H9 (cell line): ENCODE results near the gene C1orf216. TPM values are rescaled to one million over a fixed set of nuclear protein-coding genes. Genes with fewer than 3 reads are reported as not detected.

Source experiments
- DNase-seq: peaks from one replicate; pipeline ENCODE4 v3.0.0-alpha.2; 2017
- H2AFZ ChIP-seq: one replicate; pipeline ENCODE4 v1.6.1; 2013; ENCODE audit warnings: mild to moderate bottlenecking, low read length, control low read depth, moderate library complexity
- H2AK5ac ChIP-seq: 2 replicates; pipeline ENCODE4 v1.6.1; 2013; ENCODE audit warnings: low read length, control low read depth, mixed read lengths; ENCODE audit not compliant: insufficient read length
- H2BK120ac ChIP-seq: one replicate; pipeline ENCODE4 v1.6.1; 2013; ENCODE audit warnings: low read depth, mild to moderate bottlenecking, low read length, control low read depth, inconsistent platforms; ENCODE audit not compliant: poor library complexity, severe bottlenecking
- H2BK12ac ChIP-seq: 2 replicates; pipeline ENCODE4 v1.6.1; 2013; ENCODE audit warnings: low read length, control low read depth, mixed read lengths, low read depth; ENCODE audit not compliant: insufficient read length
- H2BK15ac ChIP-seq: 2 replicates; pipeline ENCODE4 v1.6.1; 2013; ENCODE audit warnings: low read depth, low read length, control low read depth
- H2BK20ac ChIP-seq: one replicate; pipeline ENCODE4 v1.6.1; 2013; ENCODE audit warnings: low read depth, mild to moderate bottlenecking, low read length, control low read depth, inconsistent platforms; ENCODE audit not compliant: poor library complexity, severe bottlenecking
- H2BK5ac ChIP-seq: 2 replicates; pipeline ENCODE4 v1.6.1; 2013; ENCODE audit warnings: low read length, control low read depth, mixed read lengths; ENCODE audit not compliant: insufficient read length
- H3K14ac ChIP-seq: 2 replicates; pipeline ENCODE4 v1.6.1; 2013; ENCODE audit warnings: low read length, control low read depth; ENCODE audit not compliant: insufficient read depth
- H3K18ac ChIP-seq: 2 replicates; pipeline ENCODE4 v1.6.1; 2013; ENCODE audit warnings: low read depth, mild to moderate bottlenecking, mixed read lengths, low read length, control low read depth; ENCODE audit not compliant: insufficient read length
- H3K23ac ChIP-seq: 2 replicates; pipeline ENCODE4 v1.6.1; 2013; ENCODE audit warnings: low read length, control low read depth, mixed read lengths, low read depth; ENCODE audit not compliant: insufficient read length
- H3K23me2 ChIP-seq: 2 replicates; pipeline ENCODE4 v1.6.1; 2013; ENCODE audit warnings: low read depth, mild to moderate bottlenecking, mixed read lengths, low read length, control low read depth; ENCODE audit not compliant: insufficient read length, poor library complexity, severe bottlenecking
- H3K27ac ChIP-seq: 2 replicates; pipeline ENCODE4 v1.5.1; 2013; ENCODE audit warnings: low read length, control low read depth, mixed read lengths, low read depth; ENCODE audit not compliant: insufficient read length
- H3K27me3 ChIP-seq: 2 replicates; pipeline ENCODE4 v1.6.1; 2013; ENCODE audit warnings: low read length, control low read depth, inconsistent platforms; ENCODE audit not compliant: insufficient read depth
- H3K4ac ChIP-seq: 2 replicates; pipeline ENCODE4 v1.6.1; 2013; ENCODE audit warnings: low read depth, mild to moderate bottlenecking, control low read depth, inconsistent platforms, low read length, moderate library complexity
- H3K4me1 ChIP-seq: 2 replicates; pipeline ENCODE4 v1.6.1; 2013; ENCODE audit warnings: low read length, control low read depth, inconsistent platforms; ENCODE audit not compliant: insufficient read depth
- H3K4me2 ChIP-seq: 2 replicates; pipeline ENCODE4 v1.6.1; 2013; ENCODE audit warnings: low read length, control low read depth, mixed read lengths; ENCODE audit not compliant: insufficient read length, insufficient read depth
- H3K56ac ChIP-seq: 2 replicates; pipeline ENCODE4 v1.6.1; 2013; ENCODE audit warnings: low read depth, mild to moderate bottlenecking, mixed read lengths, low read length, control low read depth; ENCODE audit not compliant: insufficient read length
- H3K79me1 ChIP-seq: 2 replicates; pipeline ENCODE4 v1.6.1; 2013; ENCODE audit warnings: low read depth, mild to moderate bottlenecking, moderate library complexity, low read length, control low read depth, inconsistent platforms; ENCODE audit not compliant: insufficient read depth, poor library complexity, severe bottlenecking
- H3K79me2 ChIP-seq: 2 replicates; pipeline ENCODE4 v1.6.1; 2013; ENCODE audit warnings: low read length, control low read depth, inconsistent platforms; ENCODE audit not compliant: insufficient read depth
- H3K9ac ChIP-seq: 2 replicates; pipeline ENCODE4 v1.6.1; 2013; ENCODE audit warnings: low read length, control low read depth, mixed read lengths; ENCODE audit not compliant: insufficient read length; ENCODE audit errors: extremely low read depth
- H3K9me3 ChIP-seq: one replicate; pipeline ENCODE4 v1.6.1; 2013; ENCODE audit warnings: low read depth, low read length, inconsistent platforms; ENCODE audit not compliant: control insufficient read depth
- H3T11ph ChIP-seq: one replicate; pipeline ENCODE4 v1.6.1; 2013; ENCODE audit warnings: mild to moderate bottlenecking, low read length, control low read depth, inconsistent platforms
- H4K20me1 ChIP-seq: one replicate; pipeline ENCODE4 v1.6.1; 2013; ENCODE audit not compliant: control insufficient read depth, insufficient read length, insufficient read depth
- H4K5ac ChIP-seq: 2 replicates; pipeline ENCODE4 v1.6.1; 2013; ENCODE audit warnings: low read depth, mild to moderate bottlenecking, mixed read lengths, low read length, control low read depth; ENCODE audit not compliant: insufficient read length
- H4K8ac ChIP-seq: replicated peaks from 2 replicates; pipeline ENCODE4 v1.6.1; 2013; ENCODE audit warnings: low read length, control low read depth, mixed read lengths, low read depth; ENCODE audit not compliant: insufficient read length
- H4K91ac ChIP-seq: 2 replicates; pipeline ENCODE4 v1.6.1; 2013; ENCODE audit warnings: low read depth, mild to moderate bottlenecking, moderate library complexity, mixed read lengths, low read length, control low read depth; ENCODE audit not compliant: insufficient read length
- H3K27ac Mint-ChIP-seq, 3 experiments: 2 replicates in 2 of 3; 3 replicates in 1 of 3; pipeline ENCODE4 v1.8.0; 2020 to 2021; ENCODE audit warnings: mixed read lengths in 3 of 3, mild to moderate bottlenecking in 1 of 3, moderate library complexity in 1 of 3
- H3K27me3 Mint-ChIP-seq: 2 replicates; pipeline ENCODE4 v1.8.0; 2021; ENCODE audit warnings: low read depth, mild to moderate bottlenecking, moderate library complexity, mixed read lengths
- H3K36me3 Mint-ChIP-seq, 3 experiments: 2 replicates in 2 of 3; 3 replicates in 1 of 3; pipeline ENCODE4 v1.8.0; 2020 to 2021; ENCODE audit warnings: low read depth in 3 of 3, mixed read lengths in 3 of 3; ENCODE audit not compliant: insufficient read depth in 1 of 3
- H3K4me1 Mint-ChIP-seq, 2 experiments: 2 replicates each; pipeline ENCODE4 v1.8.0; 2020; ENCODE audit warnings: mixed read lengths in 2 of 2
- H3K4me3 Mint-ChIP-seq, 2 experiments: 2 replicates in 1 of 2; 3 replicates in 1 of 2; pipeline ENCODE4 v1.8.0; 2020 to 2021; ENCODE audit warnings: mild to moderate bottlenecking in 2 of 2, mixed read lengths in 2 of 2, moderate library complexity in 1 of 2
- H3K9me3 Mint-ChIP-seq, 2 experiments: 2 replicates in 1 of 2; 3 replicates in 1 of 2; pipeline ENCODE4 v1.8.0; 2020; ENCODE audit warnings: mild to moderate bottlenecking in 2 of 2, mixed read lengths in 2 of 2, moderate library complexity in 1 of 2
- WGBS: extraction: QIAGEN DNeasy Blood & Tissue Kit; methylation state at CpG from one replicate; pipeline ENCODE4 v1.1.7; 2013; ENCODE audit warnings: missing lambda C conversion rate, low lambda C conversion rate, mixed read lengths; ENCODE audit not compliant: insufficient read length; ENCODE audit errors: extremely low coverage; 5-methylcytosine and 5-hydroxymethylcytosine counted together
- total RNA-seq: library from RNA; stranded (reverse); gene quantifications from 2 replicates; pipeline ENCODE4 v1.2.1, GENCODE V29; 2021
- TF ChIP-seq, protein P1 (sequence below): fragments of 200-600 bp; sonication (generic); conservative IDR thresholded peaks from 3 replicates; pipeline ENCODE4 v1.8.0; 2021; ENCODE audit warnings: antibody characterized with exemption, mild to moderate bottlenecking

The C1orf216 gene
- total RNA-seq, 1 experiment from 2014 or later, result 13.5 TPM

DNA sequence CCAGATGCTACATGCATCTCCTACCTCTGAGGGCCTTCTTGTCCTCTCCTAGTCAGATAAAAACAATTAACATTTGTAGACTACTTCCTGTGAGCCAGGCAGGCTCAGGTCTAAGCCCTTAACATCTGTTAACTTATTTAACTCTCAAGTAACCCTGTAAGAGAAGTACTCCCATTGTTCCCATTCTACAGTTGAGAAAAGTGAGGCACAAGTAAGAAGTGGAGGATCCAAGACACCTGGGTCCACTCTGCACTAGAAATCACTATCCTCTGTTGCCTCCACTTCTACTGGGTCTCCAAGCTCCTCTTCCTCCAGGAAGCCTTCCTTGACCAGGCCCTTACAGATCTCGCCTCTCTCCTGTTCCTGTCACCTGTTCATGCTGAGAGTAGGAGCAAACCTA is 9.7 kb downstream of the C1orf216 start:
- H3K27ac Mint-ChIP-seq, result peak overlapping the region in 1 of 3 experiments; percentile 59; a peak in 1 of 7 replicates
- H3K4me2 ChIP-seq, result peak overlapping the region; percentile 46
- peaks cover 29 to 30% of the 10 kb centered on the region in 2 experiments for H3K4me1 Mint-ChIP-seq

More for the DNA sequence above, 9.7 kb downstream of the C1orf216 start:
- no peak overlapping the region for H4K91ac ChIP-seq
- H3K4me1 ChIP-seq, result no peaks in the 10 kb centered on the region; the same call in 1 of the 2 replicates
- H3K23me2 ChIP-seq, result peaks cover 7% of the 10 kb centered on the region
- H4K8ac ChIP-seq, result no peak overlapping the region
- H3K18ac ChIP-seq, result no peak overlapping the region
- Mint-ChIP-seq H3K4me3 (peak overlapping the region; percentile 72 to 87), H3K27me3 (peaks cover 47% of the 10 kb centered on the region), H3K9me3 (no peaks in the 10 kb centered on the region; a peak in 1 of 5 replicates), H3K36me3 (peaks cover 0 to 2% (median 0%) of the 10 kb centered on the region in 3 experiments; a peak in 2 of 7 replicates)
- H2BK15ac ChIP-seq, result no peak overlapping the region
- H4K5ac ChIP-seq, result no peak overlapping the region
- no peak overlapping the region for H2AFZ ChIP-seq
- WGBS, result no CpG with 5 or more reads among the region's 1 CpG
- H2BK120ac ChIP-seq, result no peak overlapping the region
- H3K27me3 ChIP-seq, result no peaks in the 10 kb centered on the region
- peaks cover 2% of the 10 kb centered on the region for H4K20me1 ChIP-seq
- no peak overlapping the region for H3K56ac ChIP-seq
- no peaks in the 10 kb centered on the region for H3K79me1 ChIP-seq
- H3K9ac ChIP-seq, result no peak overlapping the region
- H3K79me2 ChIP-seq, result no peaks in the 10 kb centered on the region
- H3K9me3 ChIP-seq, result no peaks in the 10 kb centered on the region
- no peak overlapping the region for H2BK20ac ChIP-seq
- no peak for DNase-seq
- TF ChIP-seq, protein P1, sequence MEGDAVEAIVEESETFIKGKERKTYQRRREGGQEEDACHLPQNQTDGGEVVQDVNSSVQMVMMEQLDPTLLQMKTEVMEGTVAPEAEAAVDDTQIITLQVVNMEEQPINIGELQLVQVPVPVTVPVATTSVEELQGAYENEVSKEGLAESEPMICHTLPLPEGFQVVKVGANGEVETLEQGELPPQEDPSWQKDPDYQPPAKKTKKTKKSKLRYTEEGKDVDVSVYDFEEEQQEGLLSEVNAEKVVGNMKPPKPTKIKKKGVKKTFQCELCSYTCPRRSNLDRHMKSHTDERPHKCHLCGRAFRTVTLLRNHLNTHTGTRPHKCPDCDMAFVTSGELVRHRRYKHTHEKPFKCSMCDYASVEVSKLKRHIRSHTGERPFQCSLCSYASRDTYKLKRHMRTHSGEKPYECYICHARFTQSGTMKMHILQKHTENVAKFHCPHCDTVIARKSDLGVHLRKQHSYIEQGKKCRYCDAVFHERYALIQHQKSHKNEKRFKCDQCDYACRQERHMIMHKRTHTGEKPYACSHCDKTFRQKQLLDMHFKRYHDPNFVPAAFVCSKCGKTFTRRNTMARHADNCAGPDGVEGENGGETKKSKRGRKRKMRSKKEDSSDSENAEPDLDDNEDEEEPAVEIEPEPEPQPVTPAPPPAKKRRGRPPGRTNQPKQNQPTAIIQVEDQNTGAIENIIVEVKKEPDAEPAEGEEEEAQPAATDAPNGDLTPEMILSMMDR, result no peak
- H2AK5ac ChIP-seq, result no peak overlapping the region
- no peak overlapping the region for H2BK12ac ChIP-seq
- H3K23ac ChIP-seq, result no peak overlapping the region
- no peak overlapping the region for H3T11ph ChIP-seq
- H3K4ac ChIP-seq, result no peak overlapping the region
- H3K27ac ChIP-seq, result no peak overlapping the region
- no peak overlapping the region for H3K14ac ChIP-seq
- no peak overlapping the region for H2BK5ac ChIP-seq
